K562 (cell line): ENCODE measurements around the gene ATP23. TPM values are rescaled to one million over a fixed set of nuclear protein-coding genes. Genes with fewer than 3 reads are reported as not detected.

ENCODE experiments used
- DEAF1 ChIP-seq: fragments of 450-650 bp; formaldehyde crosslinking; IDR thresholded peaks from 2 replicates; pipeline ENCODE4 v1.4.0; 2020; ENCODE audit warnings: mild to moderate bottlenecking, moderate library complexity
- REST ChIP-seq, 2 experiments: fragments of 450-650 bp; formaldehyde crosslinking in 1 of 2; IDR thresholded peaks; 2 replicates each; pipeline versions ENCODE4 v1.4.0 to v1.6.1; 2014 to 2020; ENCODE audit warnings: mild to moderate bottlenecking in 2 of 2, borderline replicate concordance in 1 of 2, low read depth in 1 of 2
- STAT5B ChIP-seq: fragments of 250-450 bp; sonication (Bioruptor Pico); IDR thresholded peaks from 2 replicates; pipeline ENCODE4 v1.8.0; 2021; ENCODE audit warnings: mild to moderate bottlenecking, inconsistent platforms
- ZNF384 ChIP-seq: IDR thresholded peaks from 2 replicates; pipeline ENCODE4 v1.6.1; 2012; ENCODE audit warnings: low read depth, low read length, improper control_type of control experiment
- polyA plus RNA-seq, 8 experiments: library from polyadenylated mRNA; depleted of rRNA in 4 of 8; stranded (reverse) in 5 of 8; unstranded in 3 of 8; fragments of >200 nt; fragmentation: Nextera tagmentation in 2 of 8; fragmentation: Illumina TruSeq in 1 of 8; extraction: Ambion mirVana in 2 of 8; extraction: Trizol in 1 of 8; gene quantifications; 2 replicates each; pipeline versions ENCODE4 v1.2.1 to v1.2.3, GENCODE V29; 2011 to 2014; ENCODE audit warnings: inconsistent platforms in 1 of 8, missing spikeins in 1 of 8
- total RNA-seq, 7 experiments: library from RNA; depleted of rRNA in 6 of 7; stranded (reverse); fragments of >200 nt in 6 of 7; fragmentation: Illumina TruSeq in 2 of 7; extraction: Trizol in 2 of 7; gene quantifications; 2 replicates each; pipeline versions ENCODE4 v1.2.1 to v1.2.3, GENCODE V29; 2011 to 2021; ENCODE audit warnings: low replicate concordance in 1 of 7
- TF ChIP-seq, protein P1 (sequence below): sonication (generic); formaldehyde crosslinking; IDR thresholded peaks from 2 replicates; pipeline ENCODE4 v1.9.0; 2022; ENCODE audit warnings: mild to moderate bottlenecking, missing genetic modification reagents

The ATP23 gene
- total and polyA plus RNA-seq, 9 of the 15 experiments (the other 6 are each of a cell fraction or from before 2014, with no cell fraction given) = 8.3 to 53.7 (median 28.5) TPM

GRCh38 chr12:57983146-57983857 lies 41.9 kb downstream of the ATP23 start (continued):
- peak; percentile 55; the same call in 1 of the 2 replicates for TF ChIP-seq REST (IDR thresholded peaks at IDR 0.05; ENCODE audit: borderline replicate concordance)
- no peak for TF ChIP-seq REST (CRISPR knock-in tag; IDR thresholded peaks at IDR 0.05; ENCODE audit: low read depth)
- 0 out of 2 replicates have a peak, but pooled peaks have one; percentile 31 for TF ChIP-seq DEAF1 (CRISPR knock-in tag)
- TF ChIP-seq, protein P1, sequence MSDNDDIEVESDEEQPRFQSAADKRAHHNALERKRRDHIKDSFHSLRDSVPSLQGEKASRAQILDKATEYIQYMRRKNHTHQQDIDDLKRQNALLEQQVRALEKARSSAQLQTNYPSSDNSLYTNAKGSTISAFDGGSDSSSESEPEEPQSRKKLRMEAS (CRISPR knock-in tag) = no peak
- TF ChIP-seq ZNF384 = peak; percentile 92
- TF ChIP-seq STAT5B (CRISPR knock-in tag) = no peak
